ENCODE measurements around the gene DIP2C. TPM values are rescaled to one million over a fixed set of nuclear protein-coding genes. Genes with fewer than 3 reads are reported as not detected.

DIP2C gene
- total RNA-seq, 1 donor from 2014 or later = 38.5 TPM

DNA sequence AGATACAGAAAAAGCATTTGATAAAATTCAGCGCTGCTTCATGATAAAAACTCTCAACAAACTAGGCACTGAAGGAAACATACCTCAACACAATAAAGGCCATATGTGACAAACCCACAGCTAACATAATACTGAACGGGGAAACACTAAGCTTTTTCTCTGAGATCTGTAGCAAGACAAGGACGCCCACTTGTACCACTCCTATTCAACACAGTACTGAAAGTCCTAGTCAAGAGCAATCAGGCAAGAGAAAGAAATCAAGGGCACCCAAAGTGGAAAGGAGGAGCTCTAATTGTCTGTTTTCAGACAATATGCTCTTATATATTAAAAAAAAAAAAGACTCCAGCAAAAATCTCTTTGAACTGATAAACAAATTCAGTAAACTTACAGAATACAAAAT, 13.3 kb downstream of the DIP2C start:
- DNase-seq (ENCODE audit: low spot score) = no peak

GRCh38 chr10:675532-675931, 13.9 kb downstream of the DIP2C start:
- no peak for DNase-seq (ENCODE audit: low spot score)

- no peak for DNase-seq (ENCODE audit: low spot score)
Observed at GRCh38 chr10:673492-673891, 16.0 kb downstream of the DIP2C start.

GRCh38 chr10:672992-673391, 16.5 kb downstream of the DIP2C start:
- DNase-seq (ENCODE audit: low spot score) = no peak

DNA sequence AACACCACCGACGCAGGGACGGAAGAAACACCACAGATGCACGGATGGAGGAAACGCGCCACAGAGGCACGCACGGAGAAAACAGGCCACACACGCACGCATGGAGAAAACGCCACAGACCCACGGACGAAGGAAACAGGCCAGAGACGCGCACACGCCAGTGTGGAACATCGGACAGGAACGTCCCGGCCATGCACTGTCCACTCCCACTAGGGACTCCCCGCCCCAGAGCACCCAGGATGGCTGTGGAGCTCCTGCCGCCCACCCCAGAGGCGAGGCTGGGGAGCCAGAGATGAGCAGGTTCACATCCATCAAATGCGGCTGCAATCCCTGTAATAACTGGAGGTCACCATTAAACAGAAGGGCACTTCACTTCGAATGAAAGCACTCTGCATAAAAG, 17.3 kb downstream of the DIP2C start:
- peak; percentile 78 for DNase-seq (ENCODE audit: low spot score)

GRCh38 chr10:670990-671389, 18.5 kb downstream of the DIP2C start:
- DNase-seq (ENCODE audit: low spot score) = peak; percentile 69

- peak; percentile 55 for DNase-seq (ENCODE audit: low spot score)
Observed at GRCh38 chr10:670038-670437, 19.4 kb downstream of the DIP2C start.

DNA sequence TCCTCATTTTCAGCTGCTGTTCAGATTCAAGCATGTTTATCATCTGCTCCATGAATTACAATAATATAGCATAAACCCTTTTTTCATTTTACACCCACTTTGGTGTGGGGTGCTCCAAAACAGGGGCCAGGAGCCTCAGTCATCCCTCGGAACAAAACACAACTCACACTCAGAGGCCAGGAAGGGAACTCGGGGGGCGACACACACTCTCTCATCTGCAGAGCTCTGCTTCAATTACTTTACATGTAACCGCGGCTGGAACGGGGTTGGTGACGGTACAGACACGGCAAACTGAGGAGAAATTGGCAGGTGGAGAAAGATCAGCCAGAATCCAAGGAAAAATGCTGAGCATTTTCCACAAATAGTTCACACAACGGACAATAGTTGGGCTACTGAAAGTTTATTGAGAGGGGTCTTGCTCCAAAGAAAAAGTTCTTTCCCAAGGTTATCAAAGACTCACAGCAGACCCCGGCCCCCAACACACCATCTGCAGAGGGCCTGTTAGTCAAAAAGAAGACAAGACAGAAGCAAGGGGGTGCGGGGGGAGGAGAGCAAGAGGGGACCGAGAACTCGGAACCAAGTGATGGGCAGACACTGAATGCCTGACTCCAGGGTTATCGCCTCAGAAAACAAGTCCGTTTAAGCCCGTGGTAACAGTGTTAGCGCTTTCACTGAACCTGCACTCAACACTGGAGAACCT, 20.5 kb downstream of the DIP2C start:
- peak; percentile 41 for DNase-seq (ENCODE audit: low spot score)

DNA sequence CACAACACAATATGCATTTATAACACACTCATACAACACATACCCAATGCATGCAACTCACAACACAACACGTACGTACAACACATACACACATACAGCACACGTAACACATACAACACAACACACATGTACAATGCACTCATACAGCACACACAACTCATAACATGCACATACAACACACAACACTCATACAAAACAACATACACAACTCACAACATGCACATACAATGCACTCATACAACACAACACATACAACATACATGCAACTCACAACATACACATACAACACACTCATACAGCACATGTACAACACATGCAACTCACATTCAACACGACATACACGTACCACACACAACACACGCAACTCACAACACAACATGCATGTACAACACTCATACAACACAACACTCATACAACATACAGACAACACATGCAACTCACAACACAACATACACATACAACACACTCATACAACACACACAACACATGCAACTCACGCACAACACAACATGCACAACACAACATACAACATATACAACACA, 21.8 kb downstream of the DIP2C start:
- DNase-seq (ENCODE audit: low spot score) = no peak

- DNase-seq (ENCODE audit: low spot score) = peak; percentile 47
Observed at GRCh38 chr10:667096-667495, 22.4 kb downstream of the DIP2C start.

- peak; percentile 88 for DNase-seq (ENCODE audit: low spot score)
Observed at GRCh38 chr10:666237-667012, 23.0 kb downstream of the DIP2C start.

- peak; percentile 85 for DNase-seq (ENCODE audit: low spot score)
Observed at GRCh38 chr10:665579-666091, 23.8 kb downstream of the DIP2C start.

DNA sequence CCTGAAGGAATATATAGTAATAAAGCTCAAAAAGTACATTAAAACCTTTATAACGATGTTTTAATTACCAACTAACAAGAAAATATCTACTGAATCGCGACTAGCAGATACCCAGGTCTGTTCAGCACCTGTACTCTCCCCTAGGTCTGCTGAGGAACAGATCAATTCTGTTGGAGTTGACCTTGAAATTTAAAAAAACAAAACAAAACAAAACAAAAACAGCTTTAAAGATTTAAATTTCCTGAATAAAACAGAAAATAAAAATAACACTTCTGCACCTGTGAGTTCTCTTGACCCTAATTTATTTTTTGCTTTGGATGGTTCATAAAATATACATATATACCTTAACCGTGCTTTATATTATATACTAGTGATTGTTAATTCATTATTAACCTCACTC, 24.6 kb downstream of the DIP2C start:
- DNase-seq (ENCODE audit: low spot score) = no peak

- no peak for DNase-seq (ENCODE audit: low spot score)
Observed at GRCh38 chr10:664301-664700, 25.2 kb downstream of the DIP2C start.

DNA sequence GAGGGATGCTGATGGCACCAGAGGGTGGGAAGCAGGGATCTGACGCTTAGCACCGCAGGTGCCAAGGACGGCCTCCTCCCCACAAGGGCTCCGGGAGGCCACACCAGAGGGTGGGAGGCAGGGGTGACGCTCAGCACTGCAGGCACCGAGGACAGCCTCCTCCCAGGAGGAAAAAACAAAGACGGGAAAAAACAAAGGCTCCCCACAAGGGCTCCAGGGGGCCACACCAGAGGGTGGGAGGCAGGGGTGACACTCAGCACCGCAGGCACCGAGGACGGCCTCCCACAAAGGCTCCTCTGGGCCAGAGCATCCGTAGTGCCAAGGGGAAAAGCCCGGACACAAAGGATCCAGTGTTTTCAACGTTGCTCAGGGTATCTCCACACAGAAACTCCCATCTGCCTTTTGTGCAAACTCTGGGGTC, 25.6 kb downstream of the DIP2C start:
- DNase-seq (ENCODE audit: low spot score) = peak; percentile 65

DNA sequence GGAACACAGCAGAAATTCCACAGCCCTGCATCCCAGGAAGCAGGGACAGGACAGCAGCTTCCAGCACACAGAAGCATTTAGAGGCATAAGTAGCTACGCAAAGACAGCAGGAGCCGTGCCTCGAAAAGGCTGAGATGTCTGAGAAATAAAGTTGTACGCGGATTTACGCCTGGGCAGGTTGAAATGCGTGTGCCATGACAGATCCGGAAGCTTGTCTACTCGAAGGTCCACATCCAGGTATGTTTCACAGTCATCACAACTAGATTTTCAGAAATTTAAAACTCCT, 26.1 kb downstream of the DIP2C start:
- DNase-seq (ENCODE audit: low spot score) = peak; percentile 51

DNA sequence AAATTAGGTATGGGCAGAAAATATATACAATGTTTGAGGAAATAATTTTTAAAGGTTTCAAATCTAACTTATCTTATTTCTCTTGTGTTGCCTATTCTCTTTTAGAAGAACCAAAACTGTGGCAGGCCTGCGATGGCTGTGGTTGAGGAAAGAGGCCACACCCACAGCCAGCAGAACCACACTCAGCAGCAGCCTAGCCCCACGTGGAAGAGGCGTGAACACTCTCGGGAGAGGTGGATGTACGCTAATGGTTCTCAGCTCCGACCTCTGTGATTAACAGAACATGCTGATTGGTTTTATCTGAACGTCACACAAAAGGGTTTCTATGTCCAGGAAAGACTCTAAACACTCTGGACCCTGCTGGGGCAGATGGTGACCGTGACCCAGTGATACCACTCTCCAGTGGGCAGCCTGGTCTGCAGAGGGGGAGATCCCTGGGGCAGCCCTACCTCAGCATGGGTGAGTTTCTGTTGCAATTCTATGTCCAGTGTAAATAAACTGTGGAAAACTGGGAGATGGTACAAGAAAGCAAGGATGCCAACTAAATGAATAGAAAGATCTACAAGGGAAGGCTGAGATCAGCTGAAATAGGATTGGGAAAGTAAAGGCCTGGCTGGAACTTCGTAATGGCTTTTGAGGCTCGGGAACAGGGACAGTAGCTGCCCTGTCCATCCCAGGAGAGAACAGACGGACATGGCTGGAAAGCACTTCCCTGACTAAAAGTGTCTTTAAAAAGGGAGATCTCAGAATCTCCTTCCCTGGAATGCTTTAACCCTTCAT, 26.6 kb downstream of the DIP2C start:
- peak; percentile 72 for DNase-seq (ENCODE audit: low spot score)

DNA sequence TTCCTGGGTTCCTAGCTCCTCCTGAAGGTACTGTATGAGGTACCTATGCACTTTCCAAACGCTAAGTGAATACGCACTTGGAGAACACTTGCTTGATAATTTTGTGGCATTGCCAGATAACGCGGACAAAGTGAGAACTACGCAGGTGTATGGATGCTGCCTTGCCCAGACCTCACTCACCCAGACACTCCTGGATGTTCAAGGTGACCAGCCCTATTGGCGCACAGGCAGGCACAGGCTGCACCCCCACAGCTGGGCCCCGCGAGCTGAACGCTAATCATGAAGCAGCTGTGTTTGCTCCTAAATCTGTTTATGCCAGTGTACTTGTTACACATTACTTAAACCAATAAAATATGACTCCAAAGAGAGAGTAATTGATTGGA, 27.3 kb downstream of the DIP2C start:
- peak; percentile 68 for DNase-seq (ENCODE audit: low spot score)

DNA sequence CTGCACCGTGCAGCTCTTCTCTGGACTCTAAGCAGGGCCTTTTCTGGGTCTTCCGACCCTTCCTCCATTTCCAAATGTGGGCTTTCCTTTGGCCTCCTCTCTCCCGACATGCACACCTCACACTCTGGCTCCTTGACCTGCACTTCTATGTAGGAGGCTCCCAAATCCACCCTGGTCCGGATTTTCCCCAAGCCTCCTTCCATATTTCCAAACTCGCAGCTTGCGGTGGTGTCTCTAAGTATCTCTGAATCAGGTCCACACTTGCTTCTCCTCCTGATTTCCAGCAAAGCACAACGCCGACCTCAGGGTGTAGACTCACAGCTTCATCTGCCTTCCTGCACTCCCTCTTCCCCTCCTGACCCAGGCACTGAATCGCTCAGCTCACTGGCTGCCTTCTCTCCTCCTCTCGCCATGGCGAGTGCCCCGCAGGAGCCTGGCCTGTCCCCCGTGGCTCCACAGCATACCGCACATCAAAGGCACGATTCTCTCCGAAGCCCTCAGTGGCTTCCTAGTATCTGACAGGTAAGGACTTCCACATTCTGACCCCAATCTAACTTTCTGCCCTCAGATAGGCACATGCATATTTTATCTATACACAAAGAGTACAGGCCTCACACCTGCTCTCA, 27.8 kb downstream of the DIP2C start:
- peak; percentile 77 for DNase-seq (ENCODE audit: low spot score)

DNA sequence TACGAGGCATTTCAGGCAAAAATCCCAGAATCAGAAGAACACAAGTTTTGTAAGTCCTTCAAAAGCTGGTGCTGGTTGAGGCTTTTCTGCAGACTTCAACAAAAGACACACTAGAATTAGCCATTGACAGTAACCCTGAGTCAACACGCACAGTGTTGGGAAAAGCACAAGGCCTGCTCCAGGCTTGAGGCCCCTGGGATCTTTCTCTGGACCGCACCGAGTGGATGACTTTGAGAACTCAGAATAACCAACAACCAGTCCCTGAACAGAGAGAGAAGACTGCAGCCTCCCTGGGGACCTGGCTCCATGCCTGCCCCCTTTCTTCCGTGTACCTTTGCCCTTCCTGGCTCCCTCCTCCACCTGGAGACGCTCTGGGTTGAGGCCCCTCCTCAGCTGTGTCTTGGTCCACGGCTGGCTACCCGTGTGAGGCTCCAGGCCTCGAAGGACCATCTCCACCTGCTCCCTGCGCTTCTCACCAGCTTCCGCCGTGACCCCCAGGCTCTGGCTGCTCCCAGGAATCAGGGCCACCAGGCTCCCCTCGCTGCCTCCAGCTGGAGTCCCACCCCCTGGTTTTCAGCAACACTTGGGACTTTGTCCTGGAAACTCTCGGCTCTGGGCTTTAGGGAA, 28.4 kb downstream of the DIP2C start:
- peak; percentile 87 for DNase-seq (ENCODE audit: low spot score)
